HG03280 (cell line): ENCODE measurements around the gene SEC63.
"Not testable (repeated sequence)": the region's sequence is repeated elsewhere in the genome, so short reads cannot be mapped to it uniquely, and the experiment has no call there.

ENCODE experiments used
- ATAC-seq: cut with Tn5 transposase; IDR thresholded peaks from one replicate; pipeline ENCODE4 v1.9.1; 2021; ENCODE audit warnings: mild to moderate bottlenecking, moderate library complexity; ENCODE audit not compliant: unreplicated experiment

The SEC63 gene, protein sequence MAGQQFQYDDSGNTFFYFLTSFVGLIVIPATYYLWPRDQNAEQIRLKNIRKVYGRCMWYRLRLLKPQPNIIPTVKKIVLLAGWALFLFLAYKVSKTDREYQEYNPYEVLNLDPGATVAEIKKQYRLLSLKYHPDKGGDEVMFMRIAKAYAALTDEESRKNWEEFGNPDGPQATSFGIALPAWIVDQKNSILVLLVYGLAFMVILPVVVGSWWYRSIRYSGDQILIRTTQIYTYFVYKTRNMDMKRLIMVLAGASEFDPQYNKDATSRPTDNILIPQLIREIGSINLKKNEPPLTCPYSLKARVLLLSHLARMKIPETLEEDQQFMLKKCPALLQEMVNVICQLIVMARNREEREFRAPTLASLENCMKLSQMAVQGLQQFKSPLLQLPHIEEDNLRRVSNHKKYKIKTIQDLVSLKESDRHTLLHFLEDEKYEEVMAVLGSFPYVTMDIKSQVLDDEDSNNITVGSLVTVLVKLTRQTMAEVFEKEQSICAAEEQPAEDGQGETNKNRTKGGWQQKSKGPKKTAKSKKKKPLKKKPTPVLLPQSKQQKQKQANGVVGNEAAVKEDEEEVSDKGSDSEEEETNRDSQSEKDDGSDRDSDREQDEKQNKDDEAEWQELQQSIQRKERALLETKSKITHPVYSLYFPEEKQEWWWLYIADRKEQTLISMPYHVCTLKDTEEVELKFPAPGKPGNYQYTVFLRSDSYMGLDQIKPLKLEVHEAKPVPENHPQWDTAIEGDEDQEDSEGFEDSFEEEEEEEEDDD

DNA sequence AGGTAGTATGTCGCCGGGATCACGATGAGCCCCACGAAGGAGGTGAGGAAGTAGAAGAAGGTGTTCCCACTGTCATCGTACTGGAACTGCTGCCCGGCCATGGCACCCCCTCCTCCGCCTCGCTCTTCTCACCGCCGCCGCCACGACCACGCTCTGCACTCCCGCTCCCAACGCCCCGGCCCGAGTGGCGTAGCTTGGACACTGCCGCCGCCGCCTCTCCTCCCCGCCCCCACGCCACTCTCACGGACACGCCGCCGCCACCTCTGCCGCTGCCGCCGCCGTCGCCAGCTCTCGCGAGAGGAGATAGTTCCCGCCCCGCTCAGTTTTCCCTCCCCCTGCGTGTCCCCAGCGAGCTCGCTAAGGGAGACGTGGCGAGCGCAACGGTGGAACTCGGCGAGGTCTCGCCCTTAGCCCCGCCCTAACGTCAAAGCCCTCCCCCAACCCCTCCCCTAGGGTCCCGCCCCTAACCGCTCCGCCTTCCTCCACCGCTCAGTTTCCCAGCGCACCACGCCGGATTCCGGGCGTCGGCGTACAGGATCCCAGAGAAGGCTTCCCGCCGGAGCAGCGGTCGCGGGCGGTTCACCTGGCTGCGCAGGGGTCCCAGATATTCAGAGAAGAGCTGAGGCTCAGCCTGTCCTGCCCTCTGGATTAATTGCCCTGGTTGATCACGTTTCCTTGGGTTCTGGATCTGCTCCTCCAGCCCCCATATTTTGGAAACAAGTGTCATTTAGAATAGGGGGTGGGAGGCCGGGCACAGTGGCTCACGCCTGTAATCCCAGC lies at the start of gene SEC63:
Gene SEC63, minus strand, starts transcription at position 300 of the 780 bp plus-strand sequence. Its CDS starts 199 bp downstream, at position 101.
- peak; percentile 95 for ATAC-seq

DNA sequence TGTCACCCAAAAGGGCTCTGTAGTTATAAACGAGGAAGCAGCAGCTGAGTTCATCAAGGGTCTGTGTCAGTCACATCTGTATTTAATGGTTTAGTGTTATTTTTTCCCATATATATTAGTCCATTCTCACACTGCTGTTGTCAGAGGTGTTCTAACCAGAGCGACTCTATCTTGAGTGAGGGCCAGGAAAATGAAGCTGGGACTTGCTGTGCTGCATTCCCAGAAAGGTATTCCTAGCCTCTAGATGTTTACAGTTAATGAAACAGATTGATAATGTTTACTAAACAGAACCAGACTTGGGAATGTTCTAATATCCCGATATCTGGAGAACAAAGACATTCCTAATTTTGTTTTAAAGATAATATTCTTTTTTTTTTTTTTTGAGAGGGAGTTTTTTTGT lies 48.0 kb upstream of the SEC63 start:
- ATAC-seq = no peak

DNA sequence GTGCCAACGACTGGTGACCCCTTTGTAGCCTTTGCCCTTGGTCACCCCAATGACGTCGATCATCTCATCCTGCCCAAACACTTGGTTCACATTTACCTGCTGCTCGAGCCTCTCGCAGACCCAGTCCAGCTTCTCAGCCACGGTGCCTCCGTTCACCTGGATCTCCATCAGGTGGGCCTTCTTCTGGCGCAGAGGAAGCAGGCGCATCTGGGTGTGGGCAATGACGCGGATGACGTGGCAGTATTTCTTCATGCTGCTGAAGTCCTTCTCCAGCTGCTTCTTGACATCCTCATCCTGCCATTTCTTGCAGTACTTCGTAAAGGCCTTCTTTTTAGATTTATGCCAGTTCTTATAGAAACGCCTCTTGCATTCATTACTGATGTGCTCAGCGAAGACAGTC lies 46.9 kb upstream of the SEC63 start:
- no peak for ATAC-seq

DNA sequence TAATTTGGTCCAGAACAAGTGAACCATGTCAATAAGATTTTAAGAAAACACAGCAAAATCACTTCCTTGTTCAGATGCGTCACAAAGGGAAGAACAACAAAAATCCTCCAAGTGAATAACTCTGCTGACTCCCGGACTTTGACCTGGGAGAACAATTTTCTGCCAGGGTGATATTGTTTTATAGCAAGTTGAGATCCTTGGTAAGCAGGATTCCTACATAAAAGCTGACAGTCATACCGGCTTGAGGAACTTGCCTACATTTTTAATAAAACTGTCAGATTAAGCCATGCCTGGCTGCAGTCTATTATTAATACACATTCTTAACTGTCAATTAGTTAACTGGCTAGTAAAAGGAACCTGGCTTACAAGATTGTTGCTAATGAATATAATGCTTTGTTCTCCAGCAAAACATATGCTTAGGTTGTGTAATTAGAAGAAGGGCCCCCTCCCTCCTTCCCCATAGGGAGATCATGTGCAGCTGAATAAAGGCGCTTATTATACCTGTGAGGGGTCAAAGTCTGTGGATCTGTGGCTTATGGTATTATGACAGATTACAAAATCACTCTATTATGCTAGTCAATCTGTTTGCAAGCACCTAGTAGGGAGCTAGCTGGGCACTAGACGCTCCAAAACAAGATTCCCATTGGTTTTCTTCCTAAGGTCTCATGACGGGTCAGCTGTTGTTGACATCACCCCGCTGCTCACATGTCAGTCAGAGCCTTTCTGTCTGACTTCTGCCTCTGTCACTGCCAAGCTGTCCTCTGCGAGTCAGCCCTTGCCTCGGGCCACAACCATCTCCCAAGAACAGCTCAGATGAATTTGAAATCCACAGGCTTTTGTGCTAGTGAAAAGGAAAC lies 44.6 kb upstream of the SEC63 start:
- ATAC-seq = no peak

DNA sequence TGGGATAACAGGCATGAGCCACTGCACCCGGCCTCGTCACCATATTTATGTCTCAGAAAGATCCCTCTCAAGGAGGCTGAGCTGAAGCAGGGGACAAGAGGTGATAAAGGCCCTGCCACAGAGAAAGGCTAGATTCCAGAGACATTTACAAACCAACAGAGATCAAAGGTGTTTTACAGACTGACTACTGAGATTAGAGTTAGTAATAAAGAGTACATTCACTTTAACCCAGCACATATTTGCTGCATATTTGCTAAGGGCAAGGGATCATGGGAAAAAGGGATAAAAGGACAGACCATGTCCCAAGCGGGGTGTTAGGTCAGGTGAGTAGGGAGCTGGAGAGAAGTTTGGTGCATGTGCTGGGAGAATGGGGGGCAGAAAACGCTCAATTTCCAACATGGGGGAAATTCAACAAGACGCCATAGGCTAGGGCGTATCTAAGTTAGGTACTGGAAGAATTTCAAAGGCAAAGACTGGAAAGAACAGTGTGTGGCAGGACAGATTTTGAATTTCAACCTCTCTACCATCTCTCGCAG lies 43.8 kb upstream of the SEC63 start:
- no peak for ATAC-seq

DNA sequence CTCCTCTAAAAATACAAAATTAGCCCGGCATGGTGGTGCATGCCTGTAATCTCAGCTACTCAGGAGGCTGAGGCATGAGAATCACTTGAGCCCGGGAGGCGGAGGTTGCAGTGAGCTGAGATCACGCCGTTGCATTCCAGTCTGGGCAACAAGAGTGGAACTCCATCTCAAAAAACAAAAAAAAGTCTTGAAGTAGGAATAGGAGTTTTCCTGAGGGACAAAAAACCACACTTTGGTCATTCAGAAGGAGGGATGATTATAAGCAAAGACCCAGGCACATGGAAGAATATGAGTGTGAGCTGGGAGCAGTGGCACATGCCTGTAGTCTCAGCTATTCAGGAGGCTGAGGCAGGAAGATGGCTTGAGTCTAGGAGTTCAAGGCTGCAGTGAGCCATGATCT lies 42.3 kb upstream of the SEC63 start:
- not testable (repeated sequence) for ATAC-seq

DNA sequence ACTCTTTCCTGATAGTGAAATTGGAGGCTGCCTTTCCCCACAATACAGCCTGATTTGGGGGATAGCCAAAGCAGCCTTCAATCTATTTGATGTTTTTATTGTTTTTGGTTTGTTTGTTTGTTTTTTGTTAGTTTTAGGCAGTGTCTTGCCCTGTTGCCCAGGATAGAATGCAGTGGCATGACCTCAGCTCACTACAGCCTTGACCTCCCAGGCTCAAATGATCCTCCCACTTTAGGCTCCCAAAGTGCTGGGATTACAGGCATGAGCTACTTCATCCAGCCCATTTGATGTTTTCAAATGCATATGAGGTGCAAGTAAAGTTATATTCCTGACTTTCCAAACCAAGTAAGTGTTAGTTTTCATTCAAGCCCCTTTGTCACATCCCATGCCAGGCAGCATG lies 41.3 kb upstream of the SEC63 start:
- ATAC-seq = no peak

DNA sequence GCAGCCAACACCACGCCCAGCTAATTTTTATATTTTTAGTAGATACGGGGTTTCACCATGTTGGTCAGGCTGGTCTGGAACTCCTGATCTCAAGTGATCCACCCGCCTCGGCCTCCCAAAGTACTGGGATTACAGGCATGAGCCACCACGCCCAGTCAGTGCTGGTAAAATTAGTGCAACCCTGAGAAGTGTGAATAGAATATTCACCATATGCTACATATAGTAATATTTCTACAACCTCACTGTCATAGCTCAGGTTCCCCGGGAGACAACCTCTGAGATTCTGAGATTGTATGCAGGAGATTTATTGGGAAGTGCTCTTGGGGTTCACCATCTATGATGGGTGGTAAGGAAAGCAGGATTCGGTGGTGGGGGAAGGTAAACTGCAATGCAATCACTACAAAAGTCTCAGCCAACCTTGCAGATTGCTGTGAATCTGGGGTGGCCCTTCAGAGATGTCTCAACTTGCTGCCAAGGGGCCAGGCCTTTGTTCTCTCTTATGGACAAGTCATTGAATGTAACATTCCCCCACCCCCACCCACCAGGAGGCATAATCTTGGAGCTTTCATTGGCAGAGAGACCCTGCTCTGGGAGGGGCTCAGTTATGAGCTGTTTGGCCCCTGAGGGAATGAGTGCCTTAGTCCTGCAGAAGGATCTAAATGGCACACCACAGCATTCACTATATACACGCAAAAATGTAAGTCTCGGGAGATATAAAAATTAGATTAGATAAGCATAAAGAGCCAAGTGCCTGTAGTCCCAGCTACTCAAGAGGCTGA lies 34.0 kb upstream of the SEC63 start:
- no peak for ATAC-seq

DNA sequence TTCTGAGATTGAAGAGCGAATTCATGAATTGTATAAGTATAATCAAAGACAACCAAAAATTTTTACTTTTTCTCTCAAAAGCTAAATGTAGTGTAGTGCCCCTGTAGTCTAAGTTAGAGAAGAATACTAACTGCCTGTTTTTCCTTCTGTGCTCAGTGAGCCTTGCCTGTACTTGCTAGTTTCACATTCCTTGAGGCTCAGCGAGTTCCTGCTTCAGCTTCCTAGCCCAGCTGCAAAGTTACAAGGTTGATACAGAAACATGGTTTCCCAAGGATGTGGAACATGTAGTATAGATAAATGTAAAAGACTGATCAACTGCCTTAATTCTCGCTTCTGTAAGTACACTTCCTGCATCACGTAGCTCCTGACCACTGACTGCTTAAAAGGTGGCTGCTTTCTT lies 33.1 kb upstream of the SEC63 start:
- ATAC-seq = no peak

DNA sequence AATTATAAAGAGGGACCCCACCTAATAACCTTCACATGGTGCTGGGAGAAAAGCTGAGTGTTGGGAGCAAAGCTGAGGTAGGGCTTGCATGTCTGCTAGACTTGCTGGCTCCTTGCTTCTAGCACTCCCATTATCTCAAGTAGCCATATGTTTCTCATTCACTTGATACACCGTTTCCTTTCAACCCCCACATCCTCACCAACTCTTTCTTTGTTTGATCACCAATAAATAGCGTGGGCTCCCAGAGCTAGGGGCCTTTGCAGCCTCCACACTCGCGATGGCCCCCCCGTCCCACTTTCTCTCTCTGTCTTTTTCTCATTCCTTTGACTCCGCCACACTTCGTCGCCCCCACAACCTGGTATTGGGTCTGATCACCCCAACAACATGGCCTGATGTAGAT lies 32.6 kb upstream of the SEC63 start:
- ATAC-seq = not testable (repeated sequence)

DNA sequence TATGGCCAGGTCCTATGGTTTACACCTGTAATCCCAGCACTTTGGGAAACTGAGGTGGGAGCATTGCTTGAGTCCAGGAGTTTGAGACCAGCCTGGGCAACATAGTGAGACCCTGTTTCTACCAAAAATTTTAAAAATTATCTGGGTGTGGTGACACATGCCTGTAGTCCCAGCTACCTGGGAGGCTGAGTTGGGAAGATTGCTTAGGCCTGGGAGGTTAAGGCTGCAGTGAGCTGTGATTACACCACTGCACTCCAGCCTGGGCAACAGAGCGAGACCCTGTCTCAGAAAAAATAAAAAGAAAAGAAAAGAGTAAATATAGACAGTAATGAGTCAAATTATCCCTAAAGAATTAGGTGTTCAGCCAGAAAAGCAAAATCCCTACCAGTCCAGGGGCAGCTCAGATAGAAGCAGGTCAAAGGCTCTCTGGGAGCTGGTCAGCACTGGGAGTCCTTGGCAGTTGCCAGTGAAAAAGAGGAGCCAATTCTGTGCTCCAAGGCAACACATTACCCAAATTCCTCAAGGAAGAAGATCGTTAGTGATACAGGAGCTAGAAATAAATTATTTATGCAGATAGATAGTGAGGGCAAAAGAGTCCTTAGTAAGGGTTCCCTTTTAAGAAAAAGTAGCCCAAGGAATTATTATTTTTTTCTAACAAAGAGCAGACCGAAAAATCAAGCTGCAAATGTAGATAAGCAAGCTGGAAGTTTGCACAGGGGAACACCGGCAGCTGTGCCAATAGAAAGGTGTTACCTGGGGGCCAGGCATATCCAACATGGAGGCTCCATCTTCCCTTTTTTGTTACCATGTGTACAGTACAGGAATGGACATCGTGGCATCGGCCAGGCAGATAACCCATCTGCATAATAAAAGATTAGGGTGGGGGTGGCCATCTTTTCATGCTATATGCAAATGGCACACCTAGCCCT lies 31.4 kb upstream of the SEC63 start:
- no peak for ATAC-seq

DNA sequence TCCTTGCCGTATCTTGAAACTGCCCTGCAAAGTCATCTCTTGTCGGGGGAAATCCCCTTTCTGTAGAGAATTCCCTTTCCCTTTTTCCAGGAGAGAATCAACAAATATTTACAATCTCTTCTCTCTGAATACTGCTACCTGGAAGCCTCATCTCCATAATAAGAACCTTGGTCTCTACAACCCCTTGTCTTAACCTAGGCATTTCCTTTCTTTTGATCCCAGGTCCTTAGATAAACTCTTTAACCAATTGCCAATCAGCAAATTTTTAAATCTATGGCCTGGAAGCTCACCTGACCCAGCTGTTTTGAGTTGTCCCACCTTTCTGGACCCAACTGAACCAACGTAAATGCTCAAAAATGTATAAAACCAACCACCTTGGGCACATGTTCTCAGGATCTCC lies 30.6 kb upstream of the SEC63 start:
- no peak for ATAC-seq

DNA sequence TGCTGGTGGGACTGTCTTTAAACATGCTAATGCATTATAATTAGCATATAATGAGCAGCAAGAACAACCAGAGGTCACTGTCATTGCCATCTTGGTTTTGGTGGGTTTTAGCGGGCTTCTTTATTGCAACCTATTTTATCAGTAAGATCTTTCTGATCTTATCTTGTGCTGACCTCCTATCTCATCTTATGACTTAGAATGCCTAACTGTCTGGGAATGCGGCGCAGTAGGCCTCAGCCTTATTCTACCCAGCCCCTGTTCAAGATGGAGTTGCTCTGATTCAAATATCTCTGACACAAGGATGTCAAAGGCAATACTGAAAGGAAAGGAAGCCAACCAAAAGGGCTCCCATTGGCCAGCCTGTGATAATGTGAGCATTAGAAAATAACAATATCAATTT lies 29.8 kb upstream of the SEC63 start:
- ATAC-seq = no peak

DNA sequence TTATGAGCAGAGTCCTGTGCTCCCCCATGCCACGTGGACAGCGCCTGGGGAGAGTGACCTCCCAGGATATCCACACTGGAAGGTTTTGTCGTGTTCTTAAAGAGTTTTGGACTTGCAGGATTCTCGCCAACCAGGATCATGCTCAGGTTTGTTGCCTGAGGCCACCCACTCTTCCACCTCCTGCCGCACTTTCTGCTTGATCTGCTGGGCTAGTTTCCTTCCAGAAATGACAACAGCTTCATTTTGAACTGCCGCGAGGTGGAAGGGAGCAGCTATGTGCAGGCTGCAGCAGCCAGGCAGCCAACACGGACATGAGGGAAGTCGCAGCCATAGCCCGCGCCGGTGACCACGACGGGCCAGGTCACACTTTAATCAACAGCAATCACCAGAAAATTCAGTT lies 27.7 kb upstream of the SEC63 start:
- no peak for ATAC-seq

DNA sequence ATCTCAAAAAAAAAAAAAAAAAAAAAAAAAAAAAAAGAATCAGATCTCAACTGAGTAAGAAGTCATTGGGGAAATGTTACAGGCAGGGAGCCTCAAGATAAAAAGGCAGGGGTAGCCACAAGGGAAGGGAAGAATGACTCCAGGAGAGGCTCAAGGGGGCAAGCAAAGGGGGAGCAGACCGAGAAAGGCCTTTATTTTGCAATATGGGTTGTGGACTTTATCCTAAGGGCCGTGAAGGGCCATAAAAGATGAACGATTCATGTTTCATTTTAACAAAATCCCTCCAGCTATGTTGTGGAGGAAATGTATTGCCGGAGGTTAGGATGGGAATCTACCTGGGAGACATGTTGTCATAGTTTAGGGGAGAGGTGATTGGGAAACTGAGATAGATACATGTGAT lies 25.8 kb upstream of the SEC63 start:
- ATAC-seq = no peak

DNA sequence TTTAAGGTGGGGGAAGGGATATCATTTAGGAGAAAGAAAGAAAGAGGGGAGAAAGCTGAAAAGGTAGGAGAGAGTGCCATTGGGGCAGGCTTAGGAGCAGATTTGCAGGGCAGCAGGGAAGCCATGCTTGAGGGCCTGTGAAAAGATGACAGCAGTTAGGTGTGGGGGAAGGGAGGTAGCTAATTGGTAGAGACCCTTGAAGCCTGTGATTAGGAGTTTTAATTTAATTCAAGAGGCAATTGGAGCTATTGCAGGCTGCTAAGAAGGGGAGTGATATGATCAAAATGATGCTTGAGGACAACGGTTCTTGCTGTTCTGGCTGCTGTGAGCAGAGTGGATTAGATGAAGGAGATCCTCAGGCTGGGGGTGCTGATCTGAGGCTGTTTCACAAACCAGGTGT lies 24.5 kb upstream of the SEC63 start:
- ATAC-seq = no peak

DNA sequence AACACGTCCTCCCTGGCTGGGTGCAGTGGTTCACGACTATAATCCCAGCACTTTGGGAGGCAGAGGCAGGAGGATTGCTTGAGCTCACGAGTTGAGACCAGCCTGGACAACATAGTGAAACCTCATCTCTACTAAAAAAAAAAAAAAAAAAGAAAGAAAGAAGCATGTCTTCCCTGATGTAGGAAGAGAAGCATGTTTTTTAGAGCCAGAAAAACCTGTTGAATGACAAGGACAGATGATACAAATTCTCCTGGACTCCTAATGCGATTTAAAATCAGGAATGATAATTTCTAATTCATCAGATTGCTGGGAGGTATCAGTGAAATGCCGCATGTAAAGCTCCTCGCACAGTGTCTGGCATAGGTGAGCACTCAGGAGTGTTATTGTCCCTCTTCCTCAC lies 23.7 kb upstream of the SEC63 start:
- no peak for ATAC-seq

DNA sequence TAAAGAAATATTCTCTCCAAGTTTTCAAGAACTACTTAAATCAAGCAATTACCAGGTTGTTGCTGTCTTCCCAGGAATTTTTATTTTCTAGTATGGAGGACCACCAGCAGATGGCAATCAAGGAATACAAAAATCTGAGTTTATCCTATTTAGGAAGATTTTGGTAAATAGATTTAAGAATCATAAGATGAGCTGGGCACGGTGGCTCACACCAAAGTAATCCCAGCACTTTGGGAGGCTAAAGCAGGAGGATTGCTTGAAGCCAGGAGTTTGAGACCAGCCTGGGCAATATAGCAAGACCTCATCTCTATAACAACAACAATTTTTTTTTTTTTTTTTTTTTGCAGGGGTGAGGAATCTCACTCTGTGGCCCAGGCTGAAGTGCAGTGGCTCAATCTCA lies 19.3 kb upstream of the SEC63 start:
- ATAC-seq = no peak
